A172 (cell line): Measurements from ENCODE around the gene KAZN. TPM values are rescaled to one million over a fixed set of nuclear protein-coding genes. Genes with fewer than 3 reads are reported as not detected.

Experiments used
- DNase-seq: peaks from one replicate; pipeline ENCODE4 v3.0.0-alpha.2; 2015; ENCODE audit warnings: low spot score
- total RNA-seq: library from RNA; depleted of rRNA; stranded (reverse); fragments of >200 nt; shearing (Covaris generic); gene quantifications from 2 replicates; pipeline ENCODE4 v1.2.3, GENCODE V29; 2014

Gene KAZN
- total RNA-seq, 1 experiment from 2014 or later, result 1.7 TPM

GRCh38 chr1:14712136-14712535, 113.7 kb downstream of the KAZN start:
- no peak for DNase-seq

GRCh38 chr1:14713077-14713476, 114.6 kb downstream of the KAZN start:
- no peak for DNase-seq

DNA sequence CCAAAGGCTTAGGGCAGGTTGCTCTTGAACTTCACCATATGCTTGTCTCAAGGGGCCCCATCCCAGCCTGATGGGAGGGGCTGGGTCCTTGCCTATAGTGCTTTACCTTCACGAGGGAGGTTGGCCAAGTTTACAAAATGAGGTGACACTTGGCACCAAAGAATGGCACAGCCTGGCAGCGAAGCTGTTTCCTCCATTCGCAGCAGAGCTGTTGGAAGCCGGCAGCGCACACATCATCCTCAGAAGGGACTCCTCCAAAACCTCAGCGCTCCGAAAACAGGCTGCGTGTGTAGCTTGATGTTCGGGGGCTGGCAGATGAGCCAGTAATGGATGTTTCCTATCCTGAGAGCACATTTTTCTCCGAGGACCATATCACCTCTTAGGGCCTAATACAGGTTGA, 116.8 kb downstream of the KAZN start:
- no peak for DNase-seq

- DNase-seq, result no peak
Observed at GRCh38 chr1:14715802-14716201, 117.3 kb downstream of the KAZN start.

GRCh38 chr1:14716474-14716873, 118.0 kb downstream of the KAZN start:
- DNase-seq, result no peak

DNA sequence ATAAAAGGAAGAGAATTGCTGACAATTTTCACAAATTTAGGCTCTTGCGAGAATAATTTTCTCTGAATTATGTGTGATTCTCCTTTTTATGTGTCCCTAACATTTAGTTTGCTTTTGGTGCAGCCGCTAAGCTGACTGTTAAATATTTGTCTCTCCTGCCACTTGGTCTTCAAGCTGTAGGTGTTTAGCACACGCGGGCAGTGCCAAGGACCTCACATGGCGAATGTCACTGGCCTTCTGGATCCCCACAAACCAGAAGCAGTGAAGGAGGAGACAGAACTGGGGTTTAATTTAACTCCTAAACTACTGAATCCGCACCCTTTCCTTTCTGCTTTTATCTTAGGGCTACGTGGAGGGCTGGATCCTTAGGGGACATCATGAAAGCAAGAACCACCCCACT, 120.0 kb downstream of the KAZN start:
- DNase-seq, result no peak

GRCh38 chr1:14723401-14723800, 124.9 kb downstream of the KAZN start:
- DNase-seq, result no peak

- peak; percentile 34 for DNase-seq
Observed at GRCh38 chr1:14724246-14724645, 125.8 kb downstream of the KAZN start.

DNA sequence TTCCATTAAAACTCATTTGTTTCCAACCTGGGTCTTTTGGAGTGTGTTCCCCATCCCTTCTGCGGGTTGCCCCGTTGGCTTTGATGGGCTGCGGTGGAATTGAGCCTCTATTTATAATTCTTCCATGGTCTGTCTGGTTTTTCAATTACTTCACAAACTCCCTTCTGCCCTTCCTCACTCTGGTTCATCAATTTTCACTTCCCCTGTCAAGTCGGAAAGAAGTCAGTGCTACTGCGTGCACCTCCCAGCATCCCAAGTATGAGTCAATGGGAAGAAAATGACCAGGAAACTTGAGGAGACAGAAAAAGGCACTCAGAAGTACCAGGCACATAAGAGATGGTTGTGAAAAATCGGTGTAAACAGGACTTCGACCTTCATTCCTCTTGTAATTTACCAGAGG, 126.2 kb downstream of the KAZN start:
- DNase-seq, result peak; percentile 9

DNA sequence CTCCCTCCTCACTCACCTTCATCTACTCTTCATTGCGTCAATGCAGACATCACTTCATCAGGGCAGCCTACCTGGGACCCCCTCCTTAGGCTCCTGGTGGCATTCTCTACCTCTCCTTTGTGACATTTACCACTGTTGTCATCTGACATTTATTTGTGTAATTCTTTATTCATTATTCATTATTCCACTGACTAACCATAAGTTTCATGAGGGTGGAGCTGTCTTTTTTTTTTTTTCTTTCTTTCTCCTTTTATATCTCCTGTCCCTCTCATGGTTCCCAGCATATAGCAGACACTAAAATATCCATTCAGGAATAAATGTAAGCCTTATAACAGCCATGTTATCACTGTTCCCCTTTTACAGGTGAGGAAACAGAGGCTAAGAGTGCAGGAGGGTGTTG, 126.8 kb downstream of the KAZN start:
- DNase-seq, result no peak

DNA sequence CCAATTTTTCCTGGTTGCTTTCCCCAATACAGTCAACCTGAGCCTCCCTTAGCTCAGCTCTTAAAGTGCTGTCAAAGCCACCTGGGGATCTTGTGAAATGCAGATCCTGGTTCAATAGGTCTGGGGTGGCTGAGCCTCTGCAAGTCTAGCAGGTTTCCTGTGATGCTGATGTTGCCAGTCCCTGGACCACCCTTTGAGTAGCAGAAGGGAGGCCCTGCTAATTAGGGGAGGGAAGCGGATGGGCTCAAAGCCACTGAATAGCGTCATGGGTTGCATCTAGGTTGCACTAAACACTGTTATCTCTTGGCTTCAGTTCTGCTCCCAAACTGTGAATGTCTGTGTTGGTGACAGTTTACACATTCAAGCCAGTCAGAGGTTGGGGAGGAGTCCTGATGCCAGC, 127.2 kb downstream of the KAZN start:
- DNase-seq, result no peak

DNA sequence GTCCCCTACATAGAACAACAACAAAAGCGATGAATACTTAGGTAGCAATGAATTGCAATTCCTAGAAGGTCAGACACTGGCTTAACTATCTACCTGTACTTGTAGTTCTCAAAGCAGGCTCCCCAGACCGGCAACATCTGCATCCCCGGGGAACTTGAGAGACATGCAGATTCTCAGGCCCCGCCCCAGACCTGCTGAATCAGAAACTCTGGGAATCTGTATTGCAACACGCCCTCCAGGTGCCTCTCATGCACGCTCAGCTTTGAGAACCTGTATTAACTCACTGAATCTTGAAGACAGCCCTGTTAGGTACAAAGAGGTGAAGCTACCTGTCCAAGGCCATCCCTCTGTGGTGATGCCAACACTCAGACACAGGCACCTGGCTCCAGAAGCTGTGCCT, 128.1 kb downstream of the KAZN start:
- no peak for DNase-seq

DNA sequence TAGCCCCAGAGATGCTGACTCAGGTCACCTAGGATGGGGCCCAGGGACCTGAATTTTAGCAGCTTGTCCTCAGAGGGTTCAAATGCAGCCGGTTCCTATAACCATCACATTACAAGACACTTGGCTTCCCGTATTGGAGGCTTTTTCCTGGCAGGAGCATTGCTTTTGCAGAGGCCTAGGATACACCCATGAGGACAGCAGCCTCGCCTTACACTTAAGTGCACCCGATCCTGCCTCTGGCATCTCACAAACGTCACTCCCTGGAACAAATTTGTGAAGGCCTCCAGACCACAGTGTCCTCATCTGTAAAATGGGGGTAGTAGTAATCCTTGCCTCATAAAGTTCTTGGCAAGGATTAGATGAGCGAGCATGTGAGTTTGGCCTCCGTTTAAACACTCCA, 130.0 kb downstream of the KAZN start:
- no peak for DNase-seq

DNA sequence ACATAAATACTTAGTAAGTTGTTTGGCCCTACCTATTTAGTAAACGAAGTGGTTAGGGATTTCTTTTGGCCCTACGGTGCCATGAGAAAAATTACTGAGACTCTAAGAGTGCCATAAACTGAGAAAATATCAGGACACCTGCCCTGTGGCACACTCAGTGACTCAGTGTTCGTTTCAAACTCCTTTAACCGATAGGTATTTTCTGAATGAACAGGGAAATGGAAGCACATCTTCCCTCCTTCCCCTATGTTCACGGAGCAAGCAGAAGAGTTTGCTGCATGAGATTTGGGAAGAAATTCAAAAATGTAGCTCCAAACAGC, 134.2 kb downstream of the KAZN start:
- no peak for DNase-seq

GRCh38 chr1:14733048-14733778, 134.7 kb downstream of the KAZN start:
- peak; percentile 4 for DNase-seq

- no peak for DNase-seq
Observed at GRCh38 chr1:14733779-14734140, 135.3 kb downstream of the KAZN start.

GRCh38 chr1:14735841-14736240, 137.4 kb downstream of the KAZN start:
- no peak for DNase-seq

GRCh38 chr1:14737561-14738094, 139.1 kb downstream of the KAZN start:
- no peak for DNase-seq

DNA sequence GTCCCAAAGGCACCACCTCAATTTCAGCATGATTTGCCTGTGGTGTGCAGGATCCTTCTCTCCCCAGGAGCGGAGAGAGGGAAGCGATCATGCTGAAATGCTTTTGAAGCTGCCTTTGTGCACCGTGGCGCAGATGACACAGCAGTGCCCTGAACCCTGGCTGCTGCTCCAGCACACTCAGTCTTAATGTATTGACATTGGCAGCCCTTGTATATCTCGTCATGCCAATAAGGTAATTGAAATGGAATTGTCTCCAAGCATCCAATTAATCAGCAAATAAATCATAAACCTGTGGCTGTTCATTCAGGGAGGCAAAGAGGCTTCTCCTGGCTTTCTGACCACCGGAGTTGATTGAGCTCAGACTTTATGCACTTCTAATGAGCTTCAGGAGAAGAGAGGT, 139.8 kb downstream of the KAZN start:
- DNase-seq, result no peak

- no peak for DNase-seq
Observed at GRCh38 chr1:14738647-14739046, 140.2 kb downstream of the KAZN start.

GRCh38 chr1:14739082-14739832, 140.8 kb downstream of the KAZN start:
- DNase-seq, result no peak

DNA sequence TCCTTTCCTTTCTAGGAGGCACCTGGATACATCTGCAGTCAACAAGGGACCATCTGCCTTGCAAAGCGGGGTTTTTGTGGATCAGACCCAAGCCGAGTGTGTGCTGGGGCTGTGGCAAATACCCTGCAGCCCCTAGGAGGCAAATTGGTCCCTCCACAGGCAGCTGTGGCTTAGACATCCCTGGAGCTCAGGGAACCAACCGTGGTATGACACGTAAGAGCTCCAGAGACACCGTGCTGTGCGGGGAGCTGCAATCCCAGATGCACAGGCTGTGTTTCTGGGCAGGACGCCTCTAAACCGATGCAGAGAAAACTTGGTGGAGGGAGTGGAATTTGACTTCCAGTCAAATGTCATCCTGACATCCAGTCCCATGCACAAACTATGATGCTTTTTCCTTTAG, 141.5 kb downstream of the KAZN start:
- DNase-seq, result no peak

DNA sequence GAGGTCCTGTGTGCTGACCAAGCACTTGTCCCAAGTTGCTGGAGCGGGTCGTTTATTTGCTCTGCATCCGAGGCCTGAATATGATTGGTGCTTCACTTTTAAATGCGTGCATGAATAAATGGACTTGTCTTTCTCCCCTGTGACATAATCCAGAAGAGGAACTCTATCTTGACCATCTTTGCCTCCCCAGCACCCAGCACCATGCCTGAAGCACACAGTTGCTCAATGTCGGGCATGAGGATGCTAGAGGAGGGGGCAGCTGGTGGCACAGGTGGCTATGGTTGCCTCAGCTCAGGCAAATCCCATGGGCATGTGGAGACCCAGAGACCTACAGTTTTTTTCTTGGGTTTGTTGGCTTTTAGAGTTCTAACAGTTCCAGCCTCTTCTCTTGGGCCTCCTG, 142.6 kb downstream of the KAZN start:
- DNase-seq, result no peak

GRCh38 chr1:14741532-14741931, 143.0 kb downstream of the KAZN start:
- DNase-seq, result no peak
